ENCODE results near the gene FAM89B.

GRCh38 chr11:65623177-65623576 is 50.8 kb downstream of the FAM89B start:
- TF ChIP-seq CTCF (IDR thresholded peaks at IDR 0.05) (no peak), POLR2A (IDR thresholded peaks at IDR 0.05) (no peak)
